NB4 (cell line): Measurements from ENCODE around the gene DNAH1.

Experiments
- DNase-seq: peaks from one replicate; pipeline ENCODE4 v3.0.0; 2010; ENCODE audit warnings: low read depth
- H3K4me3 ChIP-seq: one replicate; pipeline ENCODE4 v1.5.1; 2011; ENCODE audit warnings: mild to moderate bottlenecking, low read depth, low read length, moderate library complexity
- CTCF ChIP-seq: IDR thresholded peaks from one replicate; pipeline ENCODE4 v1.5.1; 2012; ENCODE audit warnings: low read depth, low read length
- MYC ChIP-seq: IDR thresholded peaks from 2 replicates; pipeline ENCODE4 v1.6.1; 2011; ENCODE audit warnings: low read depth, low read length
- POLR2A ChIP-seq: IDR thresholded peaks from 2 replicates; pipeline ENCODE4 v1.6.1; 2011; ENCODE audit warnings: mild to moderate bottlenecking; ENCODE audit not compliant: insufficient read length; ENCODE audit errors: extremely low read depth
- TF ChIP-seq, protein P1 (sequence below): IDR thresholded peaks from 2 replicates; pipeline ENCODE4 v1.6.1; 2011; ENCODE audit warnings: low read depth, low read length

DNAH1 gene

GRCh38 chr3:52323526-52324295 lies 7.6 kb downstream of the DNAH1 start:
- DNase-seq = no peak
- no peak overlapping the region for H3K4me3 ChIP-seq
- TF ChIP-seq CTCF (no peak), POLR2A (no peak), MYC (no peak)
- TF ChIP-seq, protein P1, sequence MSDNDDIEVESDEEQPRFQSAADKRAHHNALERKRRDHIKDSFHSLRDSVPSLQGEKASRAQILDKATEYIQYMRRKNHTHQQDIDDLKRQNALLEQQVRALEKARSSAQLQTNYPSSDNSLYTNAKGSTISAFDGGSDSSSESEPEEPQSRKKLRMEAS = no peak

- no peak for DNase-seq
- TF ChIP-seq CTCF (no peak), MYC (no peak), POLR2A (no peak)
- TF ChIP-seq, protein P1 = no peak
Measured at GRCh38 chr3:52324676-52325075, 8.6 kb downstream of the DNAH1 start.

GRCh38 chr3:52325686-52326085 lies 9.6 kb downstream of the DNAH1 start:
- TF ChIP-seq, protein P1 = no peak
- TF ChIP-seq MYC = no peak
- TF ChIP-seq CTCF = no peak
- TF ChIP-seq POLR2A = no peak
- no peak for DNase-seq
- H3K4me3 ChIP-seq = no peak overlapping the region

More at GRCh38 chr3:52324676-52325075, 8.6 kb downstream of the DNAH1 start:
- H3K4me3 ChIP-seq = no peak overlapping the region

DNA sequence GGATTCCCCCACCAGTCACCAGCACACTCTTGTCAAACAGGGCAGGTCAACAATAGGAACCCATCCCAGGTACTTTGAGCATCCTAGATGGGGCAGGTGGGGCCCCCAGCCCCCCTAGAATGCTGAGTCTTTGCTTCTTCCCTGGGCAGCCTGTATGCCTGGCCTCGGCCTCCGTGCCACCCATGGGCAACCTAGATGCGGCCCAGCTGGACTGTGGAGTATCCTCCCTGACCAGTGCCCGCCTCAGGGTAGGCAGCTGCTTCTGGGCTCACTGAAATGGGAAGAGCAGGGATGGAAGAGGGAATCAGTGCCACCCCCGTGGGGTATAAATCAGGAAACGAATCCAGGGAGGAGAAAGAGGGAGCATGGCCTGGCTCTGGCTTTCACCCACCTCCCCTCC lies 10.9 kb downstream of the DNAH1 start:
- no peak overlapping the region for H3K4me3 ChIP-seq
- DNase-seq = no peak
- TF ChIP-seq CTCF = no peak
- TF ChIP-seq, protein P1 = no peak
- no peak for TF ChIP-seq MYC
- TF ChIP-seq POLR2A = no peak

- no peak for TF ChIP-seq MYC
- TF ChIP-seq, protein P1 = no peak
- no peak for TF ChIP-seq POLR2A
- no peak for TF ChIP-seq CTCF
- no peak for DNase-seq
Measured at GRCh38 chr3:52327486-52328290, 11.6 kb downstream of the DNAH1 start.

More at GRCh38 chr3:52327486-52328290, 11.6 kb downstream of the DNAH1 start:
- no peak overlapping the region for H3K4me3 ChIP-seq
